ENCODE measurements around the gene AR.

Gene AR

DNA sequence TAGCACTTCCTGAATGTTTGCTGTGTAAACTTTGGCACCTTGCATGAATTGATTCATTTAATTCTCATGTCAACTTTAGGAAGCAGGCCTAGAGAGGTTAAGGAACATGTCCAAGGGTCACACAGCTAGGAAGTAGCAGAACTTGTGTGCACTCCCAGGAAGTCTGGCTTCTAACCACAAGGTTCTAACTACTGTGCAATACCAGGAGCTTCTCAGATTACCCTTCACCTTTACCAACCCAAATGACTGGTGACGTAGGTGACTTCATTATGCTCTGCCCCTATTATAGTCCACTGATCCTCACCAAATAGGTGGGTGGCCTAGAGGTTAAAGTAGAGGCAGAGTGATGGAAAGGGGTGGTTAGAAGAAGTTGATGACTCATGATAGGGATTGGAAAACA, 14.4 kb downstream of the AR start:
- Histone ChIP-seq H3K4me3 (ENCODE audit: low read depth, low read length) (no peak overlapping the region), H3K4me1 (no peaks in the 10 kb centered on the region), H3K79me2 (no peaks in the 10 kb centered on the region), H3K27me3 (ENCODE audit: control insufficient read depth, insufficient read depth, low read length) (no peaks in the 10 kb centered on the region), H3K36me3 (ENCODE audit: control insufficient read depth, insufficient read depth, low read length) (no peaks in the 10 kb centered on the region), H2AFZ (no peak overlapping the region), H3K9me3 (ENCODE audit: control insufficient read depth, low read length) (no peaks in the 10 kb centered on the region), H3K9ac (no peak overlapping the region), H3K27ac (no peak overlapping the region), H3K4me2 (ENCODE audit: low read length) (no peak overlapping the region)
- TF ChIP-seq CTCF (IDR thresholded peaks at IDR 0.05), result no peak

DNA sequence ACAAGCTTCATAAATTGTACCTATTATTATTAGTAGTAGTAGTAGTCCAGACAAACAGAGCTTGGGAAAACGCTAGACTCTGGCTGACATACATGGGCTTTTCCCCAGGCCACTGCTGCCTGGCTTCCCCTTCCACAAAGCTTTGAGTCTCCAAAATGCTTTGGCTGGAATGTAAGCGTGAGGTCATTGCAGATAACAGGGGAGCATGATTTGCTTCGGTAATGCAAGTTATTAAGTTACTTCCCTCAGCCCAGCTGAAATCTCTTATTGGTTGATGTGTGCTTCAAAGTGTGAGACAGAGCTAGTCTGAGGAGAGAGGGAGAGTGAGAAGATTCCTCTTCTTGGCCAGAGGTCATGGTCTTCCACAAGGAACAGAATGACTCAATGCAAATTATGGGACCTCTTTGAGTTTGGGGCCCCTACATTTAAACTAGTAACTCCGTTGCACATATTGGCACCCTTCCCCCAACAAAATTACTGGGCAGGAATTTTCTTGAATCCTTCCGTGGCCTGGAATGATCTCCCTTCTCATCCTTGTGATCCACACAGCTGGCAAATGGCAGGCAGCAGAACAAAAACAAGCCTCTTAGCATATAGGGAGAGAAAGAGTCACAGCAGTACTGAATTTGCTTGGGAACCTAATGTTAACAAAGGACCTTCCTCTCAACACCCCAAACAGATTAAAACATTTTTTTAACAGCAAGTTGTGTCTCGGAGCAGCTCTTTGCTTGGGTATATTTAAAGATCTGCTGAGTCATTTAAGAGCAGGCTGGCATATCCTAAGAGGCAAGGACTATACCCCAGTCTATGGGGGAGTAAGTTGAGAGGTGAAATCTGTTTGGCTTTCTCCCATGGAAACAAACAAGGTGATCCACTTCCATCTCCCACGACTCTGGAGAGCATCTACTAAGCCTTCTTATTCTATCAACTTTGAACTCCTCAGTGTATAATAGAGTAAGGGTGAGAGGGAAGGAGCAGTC, 19.9 kb downstream of the AR start:
- TF ChIP-seq CTCF (IDR thresholded peaks at IDR 0.05), result no peak
- no peaks in the 10 kb centered on the region for H3K36me3 ChIP-seq (ENCODE audit: control insufficient read depth, insufficient read depth, low read length)
- no peak overlapping the region for H3K4me3 ChIP-seq (ENCODE audit: low read depth, low read length)
- H3K9ac ChIP-seq, result no peak overlapping the region
- no peaks in the 10 kb centered on the region for H3K9me3 ChIP-seq (ENCODE audit: control insufficient read depth, low read length)
- no peaks in the 10 kb centered on the region for H3K4me1 ChIP-seq
- H3K79me2 ChIP-seq, result no peaks in the 10 kb centered on the region
- no peak overlapping the region for H2AFZ ChIP-seq
- H3K4me2 ChIP-seq (ENCODE audit: low read length), result no peak overlapping the region
- no peak overlapping the region for H3K27ac ChIP-seq
- no peaks in the 10 kb centered on the region for H3K27me3 ChIP-seq (ENCODE audit: control insufficient read depth, insufficient read depth, low read length)

GRCh38 chrX:67564475-67564874, 20.7 kb downstream of the AR start:
- no peak for TF ChIP-seq CTCF (IDR thresholded peaks at IDR 0.05)
- no peak overlapping the region for H3K27ac ChIP-seq
- H3K9me3 ChIP-seq (ENCODE audit: control insufficient read depth, low read length), result no peaks in the 10 kb centered on the region
- H3K36me3 ChIP-seq (ENCODE audit: control insufficient read depth, insufficient read depth, low read length), result no peaks in the 10 kb centered on the region
- no peak overlapping the region for H3K4me3 ChIP-seq (ENCODE audit: low read depth, low read length)
- no peak overlapping the region for H3K4me2 ChIP-seq (ENCODE audit: low read length)
- H3K4me1 ChIP-seq, result no peaks in the 10 kb centered on the region
- H3K79me2 ChIP-seq, result no peaks in the 10 kb centered on the region
- H2AFZ ChIP-seq, result no peak overlapping the region
- no peak overlapping the region for H3K9ac ChIP-seq
- H3K27me3 ChIP-seq (ENCODE audit: control insufficient read depth, insufficient read depth, low read length), result no peaks in the 10 kb centered on the region

DNA sequence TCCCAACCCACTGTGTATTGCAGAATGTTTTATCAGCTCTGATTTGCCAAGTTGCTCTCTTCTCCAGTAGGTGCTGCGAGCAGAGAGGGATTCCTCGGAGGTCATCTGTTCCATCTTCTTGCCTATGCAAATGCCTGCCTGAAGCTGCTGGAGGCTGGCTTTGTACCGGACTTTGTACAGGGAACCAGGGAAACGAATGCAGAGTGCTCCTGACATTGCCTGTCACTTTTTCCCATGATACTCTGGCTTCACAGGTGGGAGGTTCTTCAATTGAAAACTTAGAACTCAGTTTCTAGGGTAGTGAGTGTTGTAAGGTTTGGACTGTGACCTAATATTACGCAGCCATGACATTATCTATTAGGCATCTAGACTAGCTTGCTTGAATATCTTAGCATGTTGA, 24.9 kb downstream of the AR start:
- Histone ChIP-seq H3K4me3 (ENCODE audit: low read depth, low read length) (no peak overlapping the region), H3K27ac (no peak overlapping the region), H3K27me3 (ENCODE audit: control insufficient read depth, insufficient read depth, low read length) (no peaks in the 10 kb centered on the region), H2AFZ (no peak overlapping the region), H3K9ac (no peak overlapping the region), H3K79me2 (no peaks in the 10 kb centered on the region), H3K4me2 (ENCODE audit: low read length) (no peak overlapping the region), H3K4me1 (no peaks in the 10 kb centered on the region), H3K9me3 (ENCODE audit: control insufficient read depth, low read length) (no peaks in the 10 kb centered on the region), H3K36me3 (ENCODE audit: control insufficient read depth, insufficient read depth, low read length) (no peaks in the 10 kb centered on the region)
- no peak for TF ChIP-seq CTCF (IDR thresholded peaks at IDR 0.05)

DNA sequence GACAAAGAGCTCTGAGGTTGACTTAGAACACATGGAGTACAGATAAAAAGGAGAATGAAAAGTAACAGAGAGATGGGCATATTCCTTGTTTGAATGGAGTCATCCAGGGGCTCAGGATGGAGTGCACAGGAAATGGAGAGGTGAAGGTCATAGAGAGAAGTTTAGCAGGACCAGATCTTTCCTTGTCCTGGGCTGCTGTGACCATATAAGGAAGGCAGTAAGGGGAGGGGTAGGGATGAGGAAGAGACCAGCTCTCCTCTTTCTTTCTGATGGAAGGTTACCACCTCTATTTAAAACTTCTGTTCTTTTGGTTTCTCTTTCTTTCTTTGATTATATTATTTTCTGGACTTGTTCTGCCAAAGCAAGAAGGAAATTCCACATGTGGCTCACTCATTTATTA, 27.0 kb downstream of the AR start:
- no peaks in the 10 kb centered on the region for H3K9me3 ChIP-seq (ENCODE audit: control insufficient read depth, low read length)
- H3K9ac ChIP-seq, result no peak overlapping the region
- TF ChIP-seq CTCF (IDR thresholded peaks at IDR 0.05), result no peak
- H2AFZ ChIP-seq, result no peak overlapping the region
- H3K79me2 ChIP-seq, result no peaks in the 10 kb centered on the region
- no peak overlapping the region for H3K4me3 ChIP-seq (ENCODE audit: low read depth, low read length)
- H3K36me3 ChIP-seq (ENCODE audit: control insufficient read depth, insufficient read depth, low read length), result no peaks in the 10 kb centered on the region
- H3K27ac ChIP-seq, result no peak overlapping the region
- no peak overlapping the region for H3K4me2 ChIP-seq (ENCODE audit: low read length)
- H3K4me1 ChIP-seq, result no peaks in the 10 kb centered on the region
- H3K27me3 ChIP-seq (ENCODE audit: control insufficient read depth, insufficient read depth, low read length), result no peaks in the 10 kb centered on the region
